IPS-18c (cell line): ENCODE measurements around the gene PRIM1.
"Not testable (repeated sequence)": the region's sequence is repeated elsewhere in the genome, so short reads cannot be mapped to it uniquely, and the experiment has no call there.

Experiments used
- H3K4me3 ChIP-seq: 2 replicates; pipeline ENCODE4 v1.7.0; 2013; ENCODE audit warnings: low read depth, mild to moderate bottlenecking, low read length, moderate library complexity; ENCODE audit not compliant: insufficient read depth
- H3K9me3 ChIP-seq: one replicate; pipeline ENCODE4 v1.6.1; 2013; ENCODE audit warnings: mild to moderate bottlenecking, low read length, moderate library complexity; ENCODE audit not compliant: control insufficient read depth, insufficient read depth

Gene PRIM1

DNA sequence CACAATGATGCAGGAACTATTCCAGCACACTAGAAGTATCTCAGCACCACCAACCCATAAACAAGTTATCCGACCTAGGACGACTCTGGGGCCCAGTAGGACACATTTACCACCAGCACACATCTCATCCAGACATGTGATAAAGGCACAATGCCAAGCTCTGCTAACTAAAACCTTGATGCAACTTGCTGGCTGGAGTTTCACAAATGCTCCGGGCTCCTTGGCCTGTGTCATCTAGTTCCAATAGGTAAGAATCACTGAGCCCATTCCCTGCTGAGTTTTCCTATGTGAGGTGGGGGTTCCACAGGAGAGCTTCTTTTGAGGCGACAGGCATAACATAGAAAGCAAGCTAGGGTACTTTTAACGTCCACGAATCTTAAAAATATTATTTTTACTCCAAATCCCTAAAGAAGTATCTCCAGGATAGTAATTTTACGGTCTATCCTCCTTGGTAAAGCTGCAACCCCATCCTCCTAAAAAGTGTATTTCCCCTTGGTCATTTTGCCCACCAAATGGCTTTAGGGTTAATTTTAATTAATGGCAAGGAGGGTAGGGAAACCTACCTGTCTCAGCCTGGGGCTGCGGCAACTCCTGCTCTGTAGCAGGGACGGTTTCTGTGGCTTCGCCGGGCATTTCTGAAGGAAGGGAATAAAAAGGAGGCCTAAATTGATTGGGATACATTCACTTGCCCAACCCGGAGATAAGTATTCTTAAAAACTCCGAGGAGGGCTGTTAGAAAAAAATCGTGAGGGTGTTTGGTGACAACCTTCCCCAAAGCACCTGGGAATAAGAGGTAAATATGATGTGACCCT, 28.0 kb downstream of the PRIM1 start:
- no peaks in the 10 kb centered on the region for H3K9me3 ChIP-seq
- peak overlapping the region; percentile 97 for H3K4me3 ChIP-seq

- Histone ChIP-seq H3K4me3 (peak overlapping the region; percentile 97), H3K9me3 (no peaks in the 10 kb centered on the region)
These were observed 28.8 kb downstream of the PRIM1 start for GRCh38 chr12:56723352-56723751.

DNA sequence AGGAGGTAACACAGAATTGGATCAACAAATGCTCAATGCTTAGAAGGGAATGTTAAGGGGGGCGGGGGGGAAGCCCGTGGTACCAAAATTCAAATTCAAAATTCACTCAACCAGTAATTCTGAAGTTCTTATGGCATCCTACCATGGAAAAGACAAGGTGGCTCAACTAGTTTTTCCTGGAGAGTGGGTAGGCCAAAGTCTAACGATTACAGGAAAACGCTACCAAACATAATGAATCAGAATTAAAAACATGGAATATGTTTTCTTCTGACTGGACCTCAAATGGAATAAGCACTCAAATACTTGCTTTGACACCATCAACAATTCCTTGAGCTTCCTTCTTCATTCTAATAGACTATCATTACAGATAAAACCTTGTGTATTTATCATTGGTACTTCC, 29.3 kb downstream of the PRIM1 start:
- Histone ChIP-seq H3K9me3 (no peaks in the 10 kb centered on the region), H3K4me3 (no peak overlapping the region; the same call in 1 of the 2 replicates)

GRCh38 chr12:56721721-56722120, 30.4 kb downstream of the PRIM1 start:
- H3K4me3 ChIP-seq, result no peak overlapping the region
- H3K9me3 ChIP-seq, result no peaks in the 10 kb centered on the region

DNA sequence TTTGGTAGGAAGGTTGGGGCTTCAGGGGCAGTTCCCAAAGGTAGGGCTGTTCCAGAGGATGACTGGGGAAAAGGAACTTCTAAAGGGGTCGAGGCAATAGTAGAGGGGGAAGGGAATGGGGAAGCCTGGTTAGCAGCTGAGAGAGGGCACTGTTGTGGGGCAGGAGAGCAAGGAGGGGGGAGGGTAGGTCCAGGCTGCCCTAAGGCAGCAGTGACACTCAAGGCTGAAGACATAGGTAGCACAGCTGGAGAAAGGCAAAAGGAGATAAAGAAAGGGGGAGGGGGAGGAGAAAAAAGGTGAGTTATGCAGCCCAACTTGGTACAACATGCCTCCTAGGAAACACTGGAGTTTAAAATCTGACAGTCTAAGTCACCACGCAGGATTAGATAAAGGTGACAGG, 30.9 kb downstream of the PRIM1 start:
- no peaks in the 10 kb centered on the region for H3K9me3 ChIP-seq
- H3K4me3 ChIP-seq, result peak overlapping the region; percentile 24

DNA sequence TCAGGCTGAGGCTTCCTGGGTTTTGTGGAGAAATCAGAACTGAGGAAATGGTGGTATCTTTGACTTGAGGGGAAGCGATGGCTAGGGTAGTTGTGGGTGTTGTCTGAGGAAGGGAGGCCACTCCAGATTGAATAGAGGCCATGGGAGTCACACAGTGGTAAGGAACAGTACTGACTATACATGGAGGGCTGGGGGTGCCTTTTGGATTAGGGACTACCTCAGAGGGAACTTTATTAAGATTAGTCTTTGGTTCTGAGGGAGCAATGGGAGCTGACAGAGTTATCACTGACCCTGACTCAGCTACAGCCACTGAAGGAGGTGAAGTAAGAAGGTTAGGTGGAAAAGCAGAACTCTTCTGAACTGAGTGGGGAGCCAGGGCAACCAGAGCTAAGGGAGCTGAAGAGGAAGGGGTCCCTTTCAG, 31.4 kb downstream of the PRIM1 start:
- no peaks in the 10 kb centered on the region for H3K9me3 ChIP-seq
- peak overlapping the region; percentile 24 for H3K4me3 ChIP-seq

GRCh38 chr12:56719056-56719455, 33.1 kb downstream of the PRIM1 start:
- H3K4me3 ChIP-seq, result no peak overlapping the region
- H3K9me3 ChIP-seq, result no peaks in the 10 kb centered on the region

DNA sequence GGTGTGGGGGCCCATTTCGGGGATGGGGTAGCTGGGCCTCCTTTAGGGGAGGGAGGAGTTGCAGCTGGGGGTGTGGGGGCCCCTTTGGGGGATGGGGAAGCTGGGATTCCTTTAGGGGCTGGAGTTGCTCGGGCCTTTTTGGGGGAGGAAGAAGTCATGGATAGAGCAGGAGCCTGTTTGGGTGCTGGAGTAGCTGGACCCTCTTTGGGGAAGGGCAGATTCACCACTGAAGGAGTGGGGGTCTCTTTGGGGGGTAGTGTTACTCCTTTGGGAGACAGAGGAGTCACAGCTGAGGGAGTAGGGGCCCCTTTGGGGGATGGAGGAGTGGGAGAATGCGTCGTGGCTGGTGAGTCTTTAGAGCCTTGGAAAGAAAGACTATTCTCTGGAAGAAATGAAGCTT, 33.5 kb downstream of the PRIM1 start:
- Histone ChIP-seq H3K4me3 (no peak overlapping the region), H3K9me3 (no peaks in the 10 kb centered on the region)

GRCh38 chr12:56718149-56718548, 34.0 kb downstream of the PRIM1 start:
- H3K9me3 ChIP-seq, result no peaks in the 10 kb centered on the region
- H3K4me3 ChIP-seq, result no peak overlapping the region

GRCh38 chr12:56716933-56717880, 34.9 kb downstream of the PRIM1 start:
- Histone ChIP-seq H3K9me3 (no peaks in the 10 kb centered on the region), H3K4me3 (no peak overlapping the region)

DNA sequence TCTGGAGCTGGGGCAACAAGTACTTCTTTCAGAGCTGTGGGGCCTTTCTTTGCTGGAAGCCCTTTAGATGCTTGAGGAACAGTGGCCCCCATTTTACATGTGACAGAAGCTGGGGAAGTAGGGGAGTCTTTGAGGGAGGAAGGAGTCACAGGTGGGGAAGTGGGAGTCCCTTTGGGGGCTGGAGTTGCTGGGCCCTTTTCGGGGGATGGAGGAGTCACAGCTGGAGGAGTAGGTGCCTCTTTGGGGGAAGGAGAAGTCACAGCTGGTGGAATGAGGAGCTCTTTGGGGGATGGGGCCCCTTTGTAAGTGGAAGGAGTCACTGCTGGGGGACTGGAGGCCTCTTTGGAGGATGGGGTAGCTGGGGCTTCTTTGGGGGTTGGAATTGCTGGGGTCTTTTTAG, 35.7 kb downstream of the PRIM1 start:
- Histone ChIP-seq H3K4me3 (no peak overlapping the region), H3K9me3 (no peaks in the 10 kb centered on the region)

GRCh38 chr12:56715798-56716197, 36.3 kb downstream of the PRIM1 start:
- H3K9me3 ChIP-seq, result no peaks in the 10 kb centered on the region
- H3K4me3 ChIP-seq, result no peak overlapping the region

DNA sequence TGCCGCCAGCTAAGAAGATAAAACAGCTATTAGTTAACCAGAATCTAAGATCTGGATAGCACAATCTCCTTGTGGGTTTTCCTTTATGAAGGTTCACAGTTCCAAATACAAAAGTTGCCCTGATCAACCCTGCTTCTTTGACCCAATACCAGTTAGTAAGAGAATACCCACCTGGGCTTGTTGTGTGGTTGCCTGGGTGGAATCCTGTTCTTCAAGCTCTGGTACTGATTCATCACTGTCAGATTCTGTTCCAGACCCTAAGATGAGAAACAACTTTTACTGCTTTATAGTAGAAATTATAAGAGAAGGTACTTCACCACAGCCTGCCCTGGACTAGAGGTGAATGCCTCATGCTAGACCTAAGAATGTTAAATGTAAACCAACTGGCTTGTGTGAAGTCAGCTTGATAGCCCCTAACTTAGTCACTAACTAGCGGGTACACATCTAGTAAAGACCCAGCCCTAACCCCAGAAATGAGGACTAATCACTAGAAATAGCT, 37.6 kb downstream of the PRIM1 start:
- H3K9me3 ChIP-seq, result no peaks in the 10 kb centered on the region
- H3K4me3 ChIP-seq, result no peak overlapping the region

GRCh38 chr12:56713345-56713744, 38.8 kb downstream of the PRIM1 start:
- no peak overlapping the region for H3K4me3 ChIP-seq
- H3K9me3 ChIP-seq, result no peaks in the 10 kb centered on the region

DNA sequence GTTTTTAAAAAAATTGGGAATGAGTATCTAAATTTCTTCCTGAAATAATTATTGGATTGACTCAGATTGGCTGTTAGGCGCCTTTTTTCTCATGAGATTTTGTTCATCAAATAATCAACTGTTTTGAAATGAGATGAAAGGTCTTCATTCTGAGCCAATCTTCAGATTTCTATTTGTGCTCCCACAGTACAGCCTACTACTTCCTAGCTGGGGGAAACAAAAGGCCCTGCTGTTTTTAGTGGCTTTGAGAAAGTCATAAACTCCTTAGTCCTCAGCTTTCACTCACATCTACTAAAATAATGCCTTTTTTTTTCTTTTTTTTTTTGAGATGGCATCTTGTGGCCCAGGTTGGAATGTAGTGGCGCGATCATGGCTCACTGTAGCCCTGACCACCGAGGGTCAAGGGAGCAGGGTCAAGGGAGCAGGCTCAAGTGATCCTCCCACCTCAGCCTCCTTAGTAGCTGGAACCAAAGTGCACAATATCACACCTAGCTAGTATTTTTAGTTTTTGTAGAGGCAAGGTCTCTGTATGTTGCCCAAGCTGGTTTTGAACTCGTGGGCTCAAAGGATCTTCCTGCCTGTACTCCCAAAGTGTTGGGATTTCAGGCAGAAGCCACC, 42.3 kb downstream of the PRIM1 start:
- no peaks in the 10 kb centered on the region for H3K9me3 ChIP-seq
- H3K4me3 ChIP-seq, result no peak overlapping the region

- not testable (repeated sequence) for H3K9me3 ChIP-seq, H3K4me3 ChIP-seq
These were observed 47.6 kb downstream of the PRIM1 start for GRCh38 chr12:56704522-56704921.

DNA sequence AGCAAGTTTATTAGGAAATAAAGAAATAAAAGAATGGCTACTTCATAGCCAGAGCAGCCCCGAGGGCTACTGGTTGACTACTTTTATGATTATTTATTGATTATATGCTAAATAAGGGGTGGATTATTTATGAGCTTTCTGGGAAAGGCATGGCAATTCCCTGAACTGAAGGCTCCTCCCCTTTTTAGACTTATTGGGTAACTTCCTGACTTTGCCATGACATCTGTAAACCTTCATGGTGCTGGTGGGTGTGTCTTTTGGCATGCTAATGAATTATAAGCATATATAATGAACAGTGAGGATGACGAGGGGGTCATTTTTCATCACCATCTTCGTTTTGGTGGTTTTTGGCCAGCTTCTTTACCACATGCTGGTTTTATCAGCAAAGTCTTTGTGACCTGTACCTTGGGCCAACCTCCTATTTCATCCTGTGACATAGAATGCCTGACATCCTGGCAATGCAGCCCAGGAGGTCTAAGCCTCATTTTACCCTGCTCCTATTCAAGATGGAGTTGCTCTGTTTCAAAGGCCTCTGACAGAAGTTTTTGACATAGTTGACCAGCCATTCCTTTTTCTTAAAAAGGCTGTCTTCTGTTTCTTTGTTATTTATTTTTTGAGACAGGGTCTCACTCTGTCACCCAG, 53.0 kb downstream of the PRIM1 start:
- H3K4me3 ChIP-seq, result no peak overlapping the region

More for the DNA sequence above, 53.0 kb downstream of the PRIM1 start:
- no peaks in the 10 kb centered on the region for H3K9me3 ChIP-seq
